ENCODE results near the gene NAALADL2.

The NAALADL2 gene

DNA sequence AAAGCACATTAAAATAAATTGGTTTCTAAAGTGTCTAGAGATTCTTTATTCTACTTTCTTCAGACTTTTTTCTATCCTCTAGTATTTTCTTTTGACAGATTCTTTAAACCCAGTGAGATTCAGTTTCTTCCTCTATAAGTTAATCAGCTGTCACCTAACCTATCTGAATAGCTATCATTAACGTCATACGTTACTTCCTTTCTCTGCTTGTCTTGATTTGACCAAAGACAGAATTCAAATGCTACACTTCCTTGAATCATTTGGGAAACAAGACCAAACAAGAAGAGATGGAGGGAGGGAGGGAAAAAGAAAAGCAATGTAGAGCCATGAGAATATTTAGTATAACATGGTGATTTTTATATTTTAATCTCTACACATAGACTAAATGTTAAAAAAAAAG is 235.2 kb downstream of the NAALADL2 start:
- Histone ChIP-seq H3K4me2 (ENCODE audit: low read depth, low read length, poor library complexity, severe bottlenecking) (no peak overlapping the region), H3K9me2 (replicated peaks; ENCODE audit: insufficient read depth, low read length) (no peaks in the 10 kb centered on the region; the same call in 1 of the 2 replicates), H2AFZ (ENCODE audit: low read depth, low read length, severe bottlenecking) (no peak overlapping the region), H3F3A (ENCODE audit: insufficient read depth) (no peaks in the 10 kb centered on the region), H3K9ac (ENCODE audit: low read length) (no peak overlapping the region), H4K20me1 (ENCODE audit: low read depth, low read length) (no peaks in the 10 kb centered on the region), H3K9me3 (ENCODE audit: insufficient read depth, low read length) (no peaks in the 10 kb centered on the region), H3K27ac (ENCODE audit: low read depth, low read length) (no peak overlapping the region), H3K36me3 (ENCODE audit: low read length) (no peaks in the 10 kb centered on the region), H3K79me2 (ENCODE audit: insufficient read depth, low read length) (no peaks in the 10 kb centered on the region), H3K4me3 (ENCODE audit: insufficient read depth, low read length, poor library complexity, severe bottlenecking) (no peak overlapping the region), H3K27me3 (ENCODE audit: low read length) (no peaks in the 10 kb centered on the region)
- TF ChIP-seq EZH2phosphoT487 (conservative IDR thresholded peaks at IDR 0.05; ENCODE audit: low read length): no peak
- TF ChIP-seq, protein P1, sequence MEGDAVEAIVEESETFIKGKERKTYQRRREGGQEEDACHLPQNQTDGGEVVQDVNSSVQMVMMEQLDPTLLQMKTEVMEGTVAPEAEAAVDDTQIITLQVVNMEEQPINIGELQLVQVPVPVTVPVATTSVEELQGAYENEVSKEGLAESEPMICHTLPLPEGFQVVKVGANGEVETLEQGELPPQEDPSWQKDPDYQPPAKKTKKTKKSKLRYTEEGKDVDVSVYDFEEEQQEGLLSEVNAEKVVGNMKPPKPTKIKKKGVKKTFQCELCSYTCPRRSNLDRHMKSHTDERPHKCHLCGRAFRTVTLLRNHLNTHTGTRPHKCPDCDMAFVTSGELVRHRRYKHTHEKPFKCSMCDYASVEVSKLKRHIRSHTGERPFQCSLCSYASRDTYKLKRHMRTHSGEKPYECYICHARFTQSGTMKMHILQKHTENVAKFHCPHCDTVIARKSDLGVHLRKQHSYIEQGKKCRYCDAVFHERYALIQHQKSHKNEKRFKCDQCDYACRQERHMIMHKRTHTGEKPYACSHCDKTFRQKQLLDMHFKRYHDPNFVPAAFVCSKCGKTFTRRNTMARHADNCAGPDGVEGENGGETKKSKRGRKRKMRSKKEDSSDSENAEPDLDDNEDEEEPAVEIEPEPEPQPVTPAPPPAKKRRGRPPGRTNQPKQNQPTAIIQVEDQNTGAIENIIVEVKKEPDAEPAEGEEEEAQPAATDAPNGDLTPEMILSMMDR (IDR thresholded peaks at IDR 0.05; ENCODE audit: insufficient read depth, low read length, poor library complexity, severe bottlenecking): no peak

DNA sequence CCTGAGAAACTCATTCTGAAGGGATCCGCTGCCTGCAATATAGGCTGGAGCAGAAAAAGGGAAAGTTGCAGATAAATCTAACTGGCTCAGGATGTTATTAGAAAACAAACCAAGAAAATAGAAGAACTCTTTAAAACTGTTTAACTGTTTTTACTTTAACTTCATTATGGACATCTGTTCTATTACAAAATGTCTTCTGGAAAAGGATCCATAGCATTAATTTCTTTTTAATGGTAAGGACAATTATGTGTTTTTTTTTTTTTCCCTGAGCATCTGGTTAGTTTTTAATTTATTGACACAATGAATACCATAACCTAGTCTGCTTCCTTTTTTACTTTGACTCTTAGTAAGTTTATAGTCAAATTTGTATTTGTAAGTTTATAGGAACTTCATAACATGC is 239.5 kb downstream of the NAALADL2 start:
- Histone ChIP-seq H2AFZ (ENCODE audit: low read depth, low read length, severe bottlenecking) (no peak overlapping the region), H4K20me1 (ENCODE audit: low read depth, low read length) (no peaks in the 10 kb centered on the region), H3K4me2 (ENCODE audit: low read depth, low read length, poor library complexity, severe bottlenecking) (no peak overlapping the region), H3K9ac (ENCODE audit: low read length) (no peak overlapping the region), H3F3A (ENCODE audit: insufficient read depth) (no peaks in the 10 kb centered on the region), H3K27me3 (ENCODE audit: low read length) (no peaks in the 10 kb centered on the region), H3K9me2 (replicated peaks; ENCODE audit: insufficient read depth, low read length) (no peaks in the 10 kb centered on the region; the same call in 1 of the 2 replicates), H3K79me2 (ENCODE audit: insufficient read depth, low read length) (no peaks in the 10 kb centered on the region), H3K9me3 (ENCODE audit: insufficient read depth, low read length) (no peaks in the 10 kb centered on the region), H3K27ac (ENCODE audit: low read depth, low read length) (no peak overlapping the region), H3K36me3 (ENCODE audit: low read length) (no peaks in the 10 kb centered on the region), H3K4me3 (ENCODE audit: insufficient read depth, low read length, poor library complexity, severe bottlenecking) (no peak overlapping the region)
- TF ChIP-seq, protein P1 (IDR thresholded peaks at IDR 0.05; ENCODE audit: insufficient read depth, low read length, poor library complexity, severe bottlenecking): no peak
- no peak for TF ChIP-seq EZH2phosphoT487 (conservative IDR thresholded peaks at IDR 0.05; ENCODE audit: low read length)

DNA sequence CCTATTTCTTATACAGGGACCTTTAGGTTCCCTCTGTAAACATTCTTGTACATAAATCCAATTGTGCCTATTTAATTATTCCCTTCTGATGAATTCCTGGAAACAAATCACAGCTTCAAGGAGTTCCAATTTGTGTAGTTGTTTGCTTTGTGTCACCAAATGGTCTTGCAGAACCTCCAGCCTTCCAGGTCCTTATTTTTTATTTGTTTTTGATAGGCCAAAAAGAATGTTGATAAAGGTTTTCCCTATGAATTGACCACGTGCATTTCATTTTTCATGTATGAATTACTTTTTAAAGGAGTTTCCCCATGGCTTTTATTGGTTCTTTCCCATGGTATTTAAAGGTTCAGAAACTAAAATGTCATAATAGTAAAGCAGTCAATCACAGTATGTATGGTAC is 243.0 kb downstream of the NAALADL2 start:
- Histone ChIP-seq H4K20me1 (ENCODE audit: low read depth, low read length) (no peaks in the 10 kb centered on the region), H3K27me3 (ENCODE audit: low read length) (no peaks in the 10 kb centered on the region), H3K4me3 (ENCODE audit: insufficient read depth, low read length, poor library complexity, severe bottlenecking) (no peak overlapping the region), H3K4me2 (ENCODE audit: low read depth, low read length, poor library complexity, severe bottlenecking) (no peak overlapping the region), H2AFZ (ENCODE audit: low read depth, low read length, severe bottlenecking) (no peak overlapping the region), H3K9ac (ENCODE audit: low read length) (no peak overlapping the region), H3F3A (ENCODE audit: insufficient read depth) (no peaks in the 10 kb centered on the region), H3K36me3 (ENCODE audit: low read length) (no peaks in the 10 kb centered on the region), H3K9me3 (ENCODE audit: insufficient read depth, low read length) (no peaks in the 10 kb centered on the region), H3K9me2 (replicated peaks; ENCODE audit: insufficient read depth, low read length) (no peaks in the 10 kb centered on the region), H3K27ac (ENCODE audit: low read depth, low read length) (no peak overlapping the region), H3K79me2 (ENCODE audit: insufficient read depth, low read length) (no peaks in the 10 kb centered on the region)
- TF ChIP-seq EZH2phosphoT487 (conservative IDR thresholded peaks at IDR 0.05; ENCODE audit: low read length): no peak
- TF ChIP-seq, protein P1 (IDR thresholded peaks at IDR 0.05; ENCODE audit: insufficient read depth, low read length, poor library complexity, severe bottlenecking): no peak
